HCT116 (cell line): ENCODE measurements around the gene TTLL3. TPM values are rescaled to one million over a fixed set of nuclear protein-coding genes. Genes with fewer than 3 reads are reported as not detected.

Experiments
- ATAC-seq: fragments of 200-7000 bp; cut with Tn5 transposase; 2 replicates; pipeline ENCODE4 v1.9.1; 2020; ENCODE audit warnings: mild to moderate bottlenecking, moderate library complexity
- BruUV-seq: library from RNA; stranded (reverse); fragments of 400-500 nt; replicated peaks from 2 replicates; lab custom pipeline; 2021; lab: Mats Ljungman, UMichigan
- CTCF ChIA-PET: fragments of 300-600 bp; sonication (Branson Sonifier 250); formaldehyde crosslinking; loops from one replicate; lab custom pipeline; 2021; ENCODE audit warnings: antibody characterized with exemption; lab: Charles Lee
- POLR2A ChIA-PET: fragments of 300-600, 350-600 bp; sonication (Branson Sonifier 250); formaldehyde crosslinking; loops from one replicate; lab custom pipeline; 2021; ENCODE audit warnings: antibody characterized with exemption; lab: Charles Lee
- RAD21 ChIA-PET, 2 experiments: fragments of 300-600 bp; sonication (Branson Sonifier 250); formaldehyde crosslinking; loops; one replicate each; lab custom pipeline; 2023; ENCODE audit warnings: low total read pairs in 2 of 2; ENCODE audit not compliant: uncharacterized antibody in 2 of 2, unreplicated experiment in 2 of 2, low non-redundant PET in 1 of 2; lab: Charles Lee
- DNase-seq: peaks from one replicate; pipeline ENCODE4 v3.0.0-alpha.2; 2010; ENCODE audit warnings: low read depth, low spot score
- H2AFZ ChIP-seq: fragments of 200-600 bp; shearing (Covaris generic), sonication (generic); 2 replicates; pipeline ENCODE4 v1.6.1; 2017; ENCODE audit warnings: low read depth, mixed run types, mixed read lengths, antibody characterized with exemption, low read length; ENCODE audit not compliant: poor library complexity, severe bottlenecking
- H3K27ac ChIP-seq: 2 replicates; pipeline ENCODE4 v1.5.1; 2012; ENCODE audit warnings: low read depth, low read length
- H3K27me3 ChIP-seq: fragments of 200-600 bp; sonication (generic); 2 replicates; pipeline ENCODE4 v1.6.1; 2016; ENCODE audit warnings: mixed run types, low read length, mixed read lengths; ENCODE audit not compliant: insufficient read depth
- H3K36me3 ChIP-seq, 2 experiments: fragments of 200-500 bp in 1 of 2; fragments of 200-600 bp in 1 of 2; sonication (Bioruptor generic) in 1 of 2; sonication (generic) in 1 of 2; 2 replicates each; pipeline versions ENCODE4 v1.5.1 to v1.6.1; 2014 to 2016; ENCODE audit warnings: low read length in 2 of 2, inconsistent platforms in 1 of 2, mixed read lengths in 1 of 2, mixed run types in 1 of 2; ENCODE audit not compliant: insufficient read depth in 2 of 2, control insufficient read depth in 1 of 2
- H3K4me1 ChIP-seq, 2 experiments: fragments of 200-600 bp in 1 of 2; sonication (generic) in 1 of 2; 2 replicates each; pipeline versions ENCODE4 v1.5.1 to v1.6.1; 2012 to 2017; ENCODE audit warnings: low read length in 2 of 2, inconsistent platforms in 1 of 2, mild to moderate bottlenecking in 1 of 2, mixed read lengths in 1 of 2, mixed run types in 1 of 2, moderate library complexity in 1 of 2; ENCODE audit not compliant: insufficient read depth in 2 of 2, control insufficient read depth in 1 of 2
- H3K4me2 ChIP-seq: fragments of 200-600 bp; sonication (generic); 2 replicates; pipeline ENCODE4 v1.6.1; 2017; ENCODE audit warnings: mixed run types, low read length, mixed read lengths
- H3K4me3 ChIP-seq, 2 experiments: fragments of 200-600 bp in 1 of 2; sonication (generic) in 1 of 2; replicated peaks in 1 of 2; 2 replicates each; pipeline ENCODE4 v1.5.1; 2011 to 2016; ENCODE audit warnings: low read length in 2 of 2, control low read depth in 1 of 2, low read depth in 1 of 2, mild to moderate bottlenecking in 1 of 2, mixed read lengths in 1 of 2, mixed run types in 1 of 2
- H3K79me2 ChIP-seq: fragments of 200-600 bp; sonication (generic); 2 replicates; pipeline ENCODE4 v1.6.1; 2017; ENCODE audit warnings: mild to moderate bottlenecking, mixed run types, low read length, moderate library complexity, mixed read lengths; ENCODE audit not compliant: insufficient read depth
- H3K9ac ChIP-seq: fragments of 200-600 bp; sonication (generic); 2 replicates; pipeline ENCODE4 v1.6.1; 2016; ENCODE audit warnings: low read length, mixed read lengths
- H3K9me2 ChIP-seq: fragments of 200-600 bp; sonication (generic), shearing (Covaris generic); 2 replicates; pipeline ENCODE4 v1.6.1; 2017; ENCODE audit warnings: mixed run types, mild to moderate bottlenecking, moderate library complexity; ENCODE audit not compliant: insufficient read depth
- H3K9me3 ChIP-seq, 2 experiments: fragments of 200-500 bp in 1 of 2; fragments of 200-600 bp in 1 of 2; sonication (Bioruptor generic) in 1 of 2; sonication (generic) in 1 of 2; 2 replicates each; pipeline ENCODE4 v1.6.1; 2014 to 2017; ENCODE audit warnings: low read length in 2 of 2, mixed read lengths in 2 of 2, inconsistent platforms in 1 of 2, low read depth in 1 of 2, mild to moderate bottlenecking in 1 of 2, mixed run types in 1 of 2, moderate library complexity in 1 of 2; ENCODE audit not compliant: control insufficient read depth in 1 of 2, insufficient read depth in 1 of 2
- H4K20me1 ChIP-seq: fragments of 200-600 bp; sonication (generic), shearing (Covaris generic); 2 replicates; pipeline ENCODE4 v1.6.1; 2017; ENCODE audit warnings: mixed run types, mild to moderate bottlenecking, moderate library complexity; ENCODE audit not compliant: insufficient read depth
- EGR1 ChIP-seq: IDR thresholded peaks from 2 replicates; pipeline ENCODE4 v1.6.1; 2012; ENCODE audit warnings: low read depth
- EZH2phosphoT487 ChIP-seq: fragments of 200-600 bp; IDR thresholded peaks from 2 replicates; pipeline ENCODE4 v1.6.1; 2018; ENCODE audit warnings: antibody characterized with exemption, borderline replicate concordance
- FOSL1 ChIP-seq: IDR thresholded peaks from 2 replicates; pipeline ENCODE4 v1.6.1; 2012; ENCODE audit warnings: low read depth
- POLR2A ChIP-seq: IDR thresholded peaks from 2 replicates; pipeline ENCODE4 v1.7.0; 2011; ENCODE audit warnings: borderline replicate concordance; ENCODE audit not compliant: insufficient read depth, insufficient read length; ENCODE audit errors: extremely low read depth
- POLR2AphosphoS5 ChIP-seq: IDR thresholded peaks from 2 replicates; pipeline ENCODE4 v1.6.1; 2011; ENCODE audit warnings: mild to moderate bottlenecking, low read depth, low read length, moderate library complexity
- SRF ChIP-seq: IDR thresholded peaks from 2 replicates; pipeline ENCODE4 v1.6.1; 2012; ENCODE audit warnings: low read depth
- ZFX ChIP-seq: fragments of 450-650 bp; IDR thresholded peaks from 2 replicates; pipeline ENCODE4 v1.6.1; 2017
- intact Hi-C: fragments of 100-400 bp; cut with micrococcal nuclease; formaldehyde crosslinking; loops from 2 replicates; pipeline ENCODE4 v1.10.0; 2022
- total RNA-seq: library from RNA; stranded (reverse); gene quantifications from one replicate; pipeline ENCODE4 v1.2.1, GENCODE V29; 2021; ENCODE audit not compliant: unreplicated experiment
- TF ChIP-seq, protein P1 (sequence below): IDR thresholded peaks from 2 replicates; pipeline ENCODE4 v1.6.1; 2012

Gene TTLL3
- total RNA-seq, 1 experiment from 2014 or later, result 40.3 TPM

DNA sequence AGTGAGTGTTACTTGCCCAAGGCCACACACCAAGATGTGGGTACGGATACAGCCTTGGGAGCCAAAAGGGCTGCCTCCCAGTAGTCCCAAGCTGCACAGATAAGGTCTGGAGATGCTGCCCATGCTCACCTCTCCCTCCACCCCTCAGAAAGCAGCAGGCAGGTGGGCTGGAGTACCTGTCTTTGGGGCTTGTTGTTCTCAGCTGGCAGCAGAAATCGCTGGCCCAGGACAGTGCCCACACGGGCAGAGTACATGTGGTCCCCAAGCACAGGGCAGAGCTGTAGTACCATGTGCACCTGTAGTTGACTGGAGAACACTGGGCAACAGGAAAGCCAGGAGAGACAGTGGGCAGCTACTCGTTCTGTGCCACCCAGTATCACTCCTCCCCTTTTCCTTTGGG, 28.8 kb downstream of the TTLL3 start (continued):
- TF ChIP-seq EZH2phosphoT487 (no peak), EGR1 (no peak)

DNA sequence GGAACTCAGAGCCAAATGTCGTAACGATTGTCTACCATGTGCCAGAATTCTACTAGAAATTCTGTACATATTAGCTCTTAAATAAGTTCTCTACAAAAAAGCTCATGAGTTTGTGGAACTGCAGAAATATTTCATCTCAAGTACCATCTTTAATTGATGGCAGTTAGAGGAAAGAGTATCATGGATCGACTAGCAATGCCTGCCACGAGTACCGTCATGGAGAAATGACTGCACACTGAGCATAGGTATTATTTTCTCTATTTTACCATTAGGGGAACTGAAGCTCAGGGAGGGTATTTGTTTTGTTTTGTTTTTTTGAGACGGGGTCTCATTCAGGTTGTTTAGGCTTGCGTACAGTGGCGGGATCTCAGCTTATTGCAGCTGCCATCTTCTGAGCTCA, 31.0 kb downstream of the TTLL3 start:
- ATAC-seq, result no peak
- H3K4me3 ChIP-seq, result no peak overlapping the region
- no peak overlapping the region for H3K27ac ChIP-seq
- no peak overlapping the region for H3K9ac ChIP-seq
- no peak overlapping the region for H2AFZ ChIP-seq
- H3K79me2 ChIP-seq, result peaks cover 7% of the 10 kb centered on the region; the same call in 1 of the 2 replicates
- H3K27me3 ChIP-seq, result no peaks in the 10 kb centered on the region
- no peak for TF ChIP-seq SRF
- TF ChIP-seq POLR2A, result no peak
- TF ChIP-seq, protein P1, sequence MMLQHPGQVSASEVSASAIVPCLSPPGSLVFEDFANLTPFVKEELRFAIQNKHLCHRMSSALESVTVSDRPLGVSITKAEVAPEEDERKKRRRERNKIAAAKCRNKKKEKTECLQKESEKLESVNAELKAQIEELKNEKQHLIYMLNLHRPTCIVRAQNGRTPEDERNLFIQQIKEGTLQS, result no peak
- no peak for TF ChIP-seq POLR2AphosphoS5
- no peak for TF ChIP-seq FOSL1
- no peak for TF ChIP-seq ZFX
- H3K9me3 ChIP-seq, result no peaks in the 10 kb centered on the region
- ChIA-PET POLR2A (no interaction called here), CTCF (interaction anchor here (1.1 kb wide), 1 partner anchor 105 kb away, joined by 4 read pairs; no protein-coding TSS in a partner anchor), RAD21 (interaction anchor here in 1 of 2 experiments (1.5 kb wide), 1 partner anchor 105 kb away, joined by 4 read pairs; no protein-coding TSS in a partner anchor)
- intact Hi-C loops, result loop anchor here (5.0 kb wide), 1 partner anchor 91 kb away; the partner anchor contains the start of gene CRELD1
- BruUV-seq, result no TSS peak
- H3K4me2 ChIP-seq, result no peak overlapping the region
- DNase-seq, result no peak
- peaks cover 0 to 15% of the 10 kb centered on the region in 2 experiments; a peak in 1 of 4 replicates for H3K4me1 ChIP-seq
- no peaks in the 10 kb centered on the region for H3K9me2 ChIP-seq
- peaks cover 9 to 17% of the 10 kb centered on the region in 2 experiments; a peak in 3 of 4 replicates for H3K36me3 ChIP-seq
- H4K20me1 ChIP-seq, result no peaks in the 10 kb centered on the region
